Sigmoid colon (tissue), 3 donors: ENCODE results near the gene MIAT.

Source experiments
- CTCF ChIP-seq, 4 experiments: fragments of 450-650 bp in 3 of 4; fragments of 200-600 bp in 1 of 4; IDR thresholded peaks; one replicate each; pipeline ENCODE4 v1.5.1; 2016 to 2019; ENCODE audit warnings: antibody characterized with exemption in 4 of 4, mild to moderate bottlenecking in 3 of 4, moderate library complexity in 2 of 4
- POLR2A ChIP-seq, 2 donors: fragments of 450-650 bp; IDR thresholded peaks; one replicate each; pipeline ENCODE4 v1.6.1; 2016; ENCODE audit warnings: antibody characterized with exemption in 2 of 2, mild to moderate bottlenecking in 2 of 2, moderate library complexity in 2 of 2

GRCh38 chr22:26718905-26719304 lies 61.5 kb downstream of the MIAT start:
- no peak for TF ChIP-seq CTCF (IDR thresholded peaks at IDR 0.05)
- TF ChIP-seq POLR2A (IDR thresholded peaks at IDR 0.05) = no peak
